H1 (cell line): Measurements from ENCODE around the gene UGGT1. TPM values are rescaled to one million over a fixed set of nuclear protein-coding genes. Genes with fewer than 3 reads are reported as not detected.

Source experiments
- CEBPB ChIP-seq: IDR thresholded peaks from 2 replicates; pipeline ENCODE4 v1.6.1; 2012; ENCODE audit warnings: low read depth, low read length
- FOSL1 ChIP-seq: IDR thresholded peaks from 2 replicates; pipeline ENCODE4 v1.6.1; 2011; ENCODE audit warnings: mild to moderate bottlenecking, low read depth, low read length, moderate library complexity; ENCODE audit not compliant: insufficient read depth
- GABPA ChIP-seq: IDR thresholded peaks from 2 replicates; pipeline ENCODE4 v1.6.1; 2011; ENCODE audit warnings: mild to moderate bottlenecking, low read length, moderate library complexity, borderline replicate concordance; ENCODE audit not compliant: insufficient read depth
- HDAC6 ChIP-seq: IDR thresholded peaks from one replicate; pipeline ENCODE4 v1.7.1; 2012; ENCODE audit warnings: low read depth, mild to moderate bottlenecking, inconsistent platforms, low read length, moderate library complexity
- JUN ChIP-seq: IDR thresholded peaks from 2 replicates; pipeline ENCODE4 v1.6.1; 2011; ENCODE audit warnings: low read depth, mild to moderate bottlenecking, improper control_type of control experiment, low read length
- KDM1A ChIP-seq: fragments of 200-600, 300-600 bp; sonication (generic); IDR thresholded peaks from 2 replicates; pipeline ENCODE4 v1.7.1; 2016; ENCODE audit warnings: mild to moderate bottlenecking, low read length, borderline replicate concordance
- POLR2A ChIP-seq, 2 experiments: IDR thresholded peaks; 1 replicate in 1 of 2; 2 replicates in 1 of 2; pipeline ENCODE4 v1.6.1; 2011; ENCODE audit warnings: low read depth in 2 of 2, low read length in 2 of 2, mild to moderate bottlenecking in 2 of 2; ENCODE audit errors: control extremely low read depth in 1 of 2
- POLR2AphosphoS5 ChIP-seq: IDR thresholded peaks from 2 replicates; pipeline ENCODE4 v1.6.1; 2011; ENCODE audit warnings: low read depth, low read length
- POU5F1 ChIP-seq: IDR thresholded peaks from 2 replicates; pipeline ENCODE4 v1.6.1; 2011; ENCODE audit warnings: low read depth, mild to moderate bottlenecking, low read length, moderate library complexity
- RAD21 ChIP-seq, 2 experiments: IDR thresholded peaks in 1 of 2; conservative IDR thresholded peaks in 1 of 2; 2 replicates each; pipeline ENCODE4 v1.6.1; 2011; ENCODE audit warnings: low read depth in 2 of 2, low read length in 2 of 2, improper control_type of control experiment in 1 of 2, inconsistent platforms in 1 of 2, mild to moderate bottlenecking in 1 of 2, moderate library complexity in 1 of 2
- SAP30 ChIP-seq: fragments of 300-600 bp; sonication (generic); IDR thresholded peaks from 2 replicates; pipeline ENCODE4 v1.7.1; 2012; ENCODE audit warnings: low read length, moderate library complexity, mild to moderate bottlenecking, inconsistent platforms; ENCODE audit not compliant: insufficient read depth, insufficient replicate concordance
- SIN3A ChIP-seq, 2 experiments: IDR thresholded peaks in 1 of 2; conservative IDR thresholded peaks in 1 of 2; 2 replicates each; pipeline ENCODE4 v1.6.1; 2011 to 2012; ENCODE audit warnings: low read length in 2 of 2, improper control_type of control experiment in 1 of 2, low read depth in 1 of 2, mild to moderate bottlenecking in 1 of 2
- SIRT6 ChIP-seq: IDR thresholded peaks from one replicate; pipeline ENCODE4 v1.7.1; 2012; ENCODE audit warnings: low read length, inconsistent platforms
- SIX5 ChIP-seq: IDR thresholded peaks from 2 replicates; pipeline ENCODE4 v1.6.1; 2011; ENCODE audit warnings: mild to moderate bottlenecking, low read depth, low read length
- SP4 ChIP-seq: IDR thresholded peaks from 2 replicates; pipeline ENCODE4 v1.6.1; 2012; ENCODE audit warnings: low read length, inconsistent platforms
- SUZ12 ChIP-seq: fragments of 200-600 bp; sonication (generic); IDR thresholded peaks from 2 replicates; pipeline ENCODE4 v1.6.1; 2012; ENCODE audit warnings: mild to moderate bottlenecking, inconsistent platforms, low read length, moderate library complexity, mixed read lengths
- TAF1 ChIP-seq: IDR thresholded peaks from 2 replicates; pipeline ENCODE4 v1.6.1; 2011; ENCODE audit warnings: mild to moderate bottlenecking, low read depth, low read length
- TBP ChIP-seq: IDR thresholded peaks from 2 replicates; pipeline ENCODE4 v1.6.1; 2011; ENCODE audit warnings: low read depth, low read length, improper control_type of control experiment
- TCF12 ChIP-seq: IDR thresholded peaks from 2 replicates; pipeline ENCODE4 v1.6.1; 2011; ENCODE audit warnings: low read depth, mild to moderate bottlenecking, low read length
- TEAD4 ChIP-seq: IDR thresholded peaks from 2 replicates; pipeline ENCODE4 v1.6.1; 2012; ENCODE audit warnings: low read depth, low read length, inconsistent platforms, mixed read lengths
- YY1 ChIP-seq: IDR thresholded peaks from 2 replicates; pipeline ENCODE4 v1.6.1; 2011; ENCODE audit warnings: low read depth, mild to moderate bottlenecking, low read length
- polyA plus RNA-seq, 7 experiments: library from polyadenylated mRNA; depleted of rRNA in 3 of 7; stranded (reverse) in 5 of 7; unstranded in 2 of 7; fragments of >200 nt in 5 of 7; fragments of 200-250 nt in 2 of 7; gene quantifications; 1 replicate in 5 of 7; 2 replicates in 1 of 7; 4 replicates in 1 of 7; pipeline versions ENCODE4 v1.2.1 to v1.2.3, GENCODE V29; 2011 to 2013; ENCODE audit warnings: missing spikeins in 2 of 7, mixed read lengths in 2 of 7
- total RNA-seq: library from RNA; stranded (reverse); fragmentation: NEBNext Ultra II Directional; extraction: Animal tissue kit (Norgen Biotek cat#: 25700); gene quantifications from 2 replicates; pipeline ENCODE4 v1.2.1, GENCODE V29; 2021
- TF ChIP-seq, protein P1 (sequence below): IDR thresholded peaks from 2 replicates; pipeline ENCODE4 v1.6.1; 2011; ENCODE audit warnings: low read length, improper control_type of control experiment
- TF ChIP-seq, protein P2 (sequence below): IDR thresholded peaks from 2 replicates; pipeline ENCODE4 v1.6.1; 2011; ENCODE audit warnings: low read depth, mild to moderate bottlenecking, low read length; ENCODE audit not compliant: insufficient read depth

Gene UGGT1
- total and polyA plus RNA-seq, 2 of the 8 experiments (the other 6 are each of a cell fraction or from before 2014, with no cell fraction given), result 14.9 to 57.3 TPM

DNA sequence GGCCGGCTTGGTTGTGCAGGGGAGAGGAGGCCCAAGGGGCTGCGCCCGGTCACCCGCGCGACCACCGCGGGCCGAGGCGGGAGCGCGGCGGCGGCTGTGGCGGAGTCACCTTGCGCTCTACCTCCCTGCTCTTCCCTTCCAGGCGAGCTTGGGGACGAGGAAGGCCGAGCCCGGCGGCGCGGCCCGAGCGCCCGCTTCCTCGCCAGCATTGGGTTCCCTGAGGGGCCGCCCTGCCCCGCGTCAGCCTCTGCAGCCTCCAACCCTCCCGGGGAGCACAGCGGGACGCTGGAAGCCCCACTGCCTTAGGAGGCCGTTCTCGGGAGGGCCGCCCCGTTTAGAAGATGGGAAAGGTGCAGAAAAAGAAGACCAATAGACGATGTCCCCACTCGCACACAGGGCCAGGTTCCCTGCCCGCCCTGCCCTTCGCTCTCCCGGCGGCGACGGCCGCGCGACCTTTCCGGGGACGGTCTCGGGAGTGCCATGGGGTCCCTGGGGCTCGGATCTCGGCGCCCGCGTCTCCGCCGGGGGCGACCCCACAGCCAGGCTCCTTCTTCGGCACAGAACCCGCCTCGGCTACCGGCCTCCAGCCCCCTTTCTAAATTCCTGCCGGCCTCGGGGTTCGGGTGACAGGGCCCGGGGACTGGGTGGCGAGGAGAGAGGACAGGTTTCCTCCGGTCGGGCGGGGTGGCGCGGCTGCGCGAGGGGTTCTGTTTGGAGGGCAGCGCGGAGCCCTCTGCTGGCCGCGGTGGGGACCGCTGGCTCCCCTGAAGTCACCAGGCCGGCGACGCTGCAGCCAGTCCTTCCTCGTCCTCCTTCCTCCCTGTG, 142.2 kb downstream of the UGGT1 start (continued):
- TF ChIP-seq SP4, result no peak
- 0 out of 2 replicates have a peak, but pooled peaks have one; percentile 20 for TF ChIP-seq TAF1
- TF ChIP-seq POU5F1, result no peak
- no peak for TF ChIP-seq SIRT6
- no peak for TF ChIP-seq TBP
- no peak for TF ChIP-seq CEBPB
- no peak for TF ChIP-seq FOSL1
- TF ChIP-seq TCF12, result no peak
- TF ChIP-seq SIN3A (conservative IDR thresholded peaks at IDR 0.05 in 1 of 2, IDR thresholded peaks at IDR 0.05 in 1 of 2; ENCODE audit: low read depth in 1 of 2, low read length in 2 of 2), result peak; percentile 33 to 38; a peak in 3 of 4 replicates
- TF ChIP-seq SAP30, result no peak
- no peak for TF ChIP-seq POLR2A (IDR thresholded peaks at IDR 0.05; ENCODE audit: control extremely low read depth in 1 of 2, low read depth in 2 of 2, low read length in 2 of 2)
- TF ChIP-seq, protein P1, sequence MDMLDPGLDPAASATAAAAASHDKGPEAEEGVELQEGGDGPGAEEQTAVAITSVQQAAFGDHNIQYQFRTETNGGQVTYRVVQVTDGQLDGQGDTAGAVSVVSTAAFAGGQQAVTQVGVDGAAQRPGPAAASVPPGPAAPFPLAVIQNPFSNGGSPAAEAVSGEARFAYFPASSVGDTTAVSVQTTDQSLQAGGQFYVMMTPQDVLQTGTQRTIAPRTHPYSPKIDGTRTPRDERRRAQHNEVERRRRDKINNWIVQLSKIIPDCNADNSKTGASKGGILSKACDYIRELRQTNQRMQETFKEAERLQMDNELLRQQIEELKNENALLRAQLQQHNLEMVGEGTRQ, result no peak
- 0 out of 2 replicates have a peak, but pooled peaks have one; percentile 30 for TF ChIP-seq YY1
- no peak for TF ChIP-seq KDM1A
- TF ChIP-seq HDAC6, result no peak
- TF ChIP-seq POLR2AphosphoS5, result no peak
- TF ChIP-seq JUN, result no peak
- no peak for TF ChIP-seq TEAD4
- peak; percentile 29; the same call in 1 of the 2 replicates for TF ChIP-seq GABPA
- TF ChIP-seq RAD21 (IDR thresholded peaks at IDR 0.05 in 1 of 2, conservative IDR thresholded peaks at IDR 0.05 in 1 of 2; ENCODE audit: low read depth in 2 of 2, low read length in 2 of 2), result peak; percentile 68 to 74
- TF ChIP-seq, protein P2, sequence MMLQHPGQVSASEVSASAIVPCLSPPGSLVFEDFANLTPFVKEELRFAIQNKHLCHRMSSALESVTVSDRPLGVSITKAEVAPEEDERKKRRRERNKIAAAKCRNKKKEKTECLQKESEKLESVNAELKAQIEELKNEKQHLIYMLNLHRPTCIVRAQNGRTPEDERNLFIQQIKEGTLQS, result no peak
- no peak for TF ChIP-seq SIX5
- 0 out of 2 replicates have a peak, but pooled peaks have one; percentile 25 for TF ChIP-seq SUZ12
